HG02885 (cell line): ENCODE data around the gene THOC1.

Experiments
- ATAC-seq: cut with Tn5 transposase; IDR thresholded peaks from one replicate; pipeline ENCODE4 v1.9.1; 2021; ENCODE audit warnings: mild to moderate bottlenecking; ENCODE audit not compliant: unreplicated experiment, poor library complexity

The THOC1 gene

DNA sequence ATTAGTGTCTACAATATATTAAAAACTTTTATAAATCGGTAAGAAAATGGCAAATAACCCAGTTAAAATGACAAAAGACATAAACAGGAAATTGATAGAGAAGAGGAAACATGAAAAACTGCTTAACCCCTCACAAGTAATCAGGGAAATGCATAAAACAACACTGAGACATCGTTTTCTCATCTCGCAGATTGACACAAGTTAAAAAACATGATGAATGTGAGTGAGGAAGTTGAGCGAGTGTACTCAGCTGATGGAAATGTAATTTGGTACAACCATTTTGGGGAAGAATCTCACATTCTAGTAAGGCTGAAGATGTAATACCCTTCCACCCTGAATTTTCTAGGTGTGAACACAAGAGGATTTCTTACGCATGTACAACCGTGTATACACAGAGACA is 18.0 kb upstream of the THOC1 start:
- no peak for ATAC-seq

GRCh38 chr18:275486-275885 is 7.6 kb upstream of the THOC1 start:
- no peak for ATAC-seq

GRCh38 chr18:274313-274712 is 6.5 kb upstream of the THOC1 start:
- ATAC-seq: no peak

DNA sequence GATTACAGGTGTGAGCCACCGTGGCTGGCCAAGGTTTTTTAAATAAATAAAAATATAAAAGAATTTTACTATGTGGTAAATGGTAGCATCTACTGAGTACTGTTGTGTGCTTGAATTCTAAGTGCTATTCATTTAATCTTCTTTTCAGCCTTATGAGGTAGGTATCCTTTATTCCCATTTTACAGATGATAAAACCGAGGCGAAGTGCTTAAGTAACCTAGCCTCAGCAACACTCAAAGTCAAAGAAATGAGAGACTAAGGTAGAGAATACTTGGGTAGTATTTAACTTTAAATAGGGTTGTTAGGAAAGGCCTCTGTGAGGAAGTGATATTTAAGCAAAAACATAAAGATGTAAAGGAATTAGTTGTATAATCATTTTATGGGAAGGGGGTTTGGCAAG is 5.7 kb upstream of the THOC1 start:
- ATAC-seq: no peak

GRCh38 chr18:272650-273049 is 4.8 kb upstream of the THOC1 start:
- ATAC-seq: no peak

DNA sequence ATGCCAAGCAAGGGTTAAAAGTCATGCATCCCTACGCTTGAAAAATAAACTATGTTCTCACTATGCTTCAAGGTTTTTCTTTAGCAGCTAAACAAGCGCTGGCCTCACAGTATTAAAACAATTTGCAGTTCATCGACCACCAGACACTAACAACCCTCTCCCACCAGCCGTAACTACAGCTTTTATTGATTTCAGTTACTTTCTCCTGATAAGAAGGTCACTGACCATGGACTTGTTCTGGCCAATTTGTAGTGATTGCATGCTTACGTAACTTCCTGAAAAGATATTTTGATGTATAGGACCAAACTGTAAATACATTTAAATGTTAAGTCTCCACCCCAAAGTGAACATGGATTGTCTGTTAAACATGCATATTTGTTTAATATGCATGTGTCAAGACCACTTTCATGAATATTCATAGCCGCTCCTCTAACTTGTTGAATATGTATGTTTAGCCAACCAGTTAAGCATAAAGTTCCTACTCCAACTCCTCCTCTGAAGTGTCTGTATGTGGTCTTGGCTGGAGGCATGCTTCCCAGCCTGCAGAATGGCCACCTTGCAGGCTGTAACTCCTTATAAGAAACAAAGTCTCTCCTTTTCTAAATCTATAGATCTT is 1.7 kb upstream of the THOC1 start:
- no peak for ATAC-seq

DNA sequence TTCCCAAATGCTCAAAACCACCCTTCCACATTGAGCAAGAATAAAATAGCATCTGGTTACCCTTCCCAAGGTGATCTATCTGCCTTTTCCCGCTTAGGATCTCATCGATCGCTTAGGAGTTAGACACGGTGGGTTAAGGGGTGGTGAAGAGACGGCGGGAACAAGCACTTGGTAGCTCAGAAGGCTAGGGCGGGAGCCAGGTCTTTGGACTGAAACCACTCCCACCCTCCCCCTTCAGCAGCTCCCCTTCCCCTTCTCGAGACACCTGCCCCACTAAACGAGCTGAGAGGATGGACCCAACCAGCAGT is 513 bp downstream of the THOC1 start:
- peak; percentile 29 for ATAC-seq

GRCh38 chr18:261398-262073 is 6.3 kb downstream of the THOC1 start:
- ATAC-seq: no peak

- ATAC-seq: no peak
Observed at GRCh38 chr18:260547-260946, 7.3 kb downstream of the THOC1 start.

- no peak for ATAC-seq
Observed at GRCh38 chr18:255171-255570, 12.7 kb downstream of the THOC1 start.

DNA sequence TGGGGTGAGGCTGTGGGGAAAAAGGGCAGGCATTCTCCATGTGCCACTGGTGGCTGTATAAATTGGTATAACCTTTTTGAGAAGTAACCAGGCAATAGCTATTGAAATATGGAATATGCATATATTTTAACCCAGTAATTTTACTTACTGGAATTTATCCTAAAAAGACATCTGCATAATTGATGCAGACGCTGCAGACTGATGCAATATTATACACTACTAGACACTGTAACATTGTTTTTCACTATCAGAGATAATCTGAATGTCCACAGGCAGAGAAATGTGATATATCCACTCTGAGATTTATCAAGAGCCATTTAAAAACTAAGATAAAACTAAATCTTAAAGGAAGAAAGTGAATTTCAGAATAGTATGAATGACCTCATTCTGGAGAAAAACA is 14.7 kb downstream of the THOC1 start:
- no peak for ATAC-seq

- no peak for ATAC-seq
Observed at GRCh38 chr18:251572-251971, 16.3 kb downstream of the THOC1 start.

- no peak for ATAC-seq
Observed at GRCh38 chr18:250685-251084, 17.2 kb downstream of the THOC1 start.

DNA sequence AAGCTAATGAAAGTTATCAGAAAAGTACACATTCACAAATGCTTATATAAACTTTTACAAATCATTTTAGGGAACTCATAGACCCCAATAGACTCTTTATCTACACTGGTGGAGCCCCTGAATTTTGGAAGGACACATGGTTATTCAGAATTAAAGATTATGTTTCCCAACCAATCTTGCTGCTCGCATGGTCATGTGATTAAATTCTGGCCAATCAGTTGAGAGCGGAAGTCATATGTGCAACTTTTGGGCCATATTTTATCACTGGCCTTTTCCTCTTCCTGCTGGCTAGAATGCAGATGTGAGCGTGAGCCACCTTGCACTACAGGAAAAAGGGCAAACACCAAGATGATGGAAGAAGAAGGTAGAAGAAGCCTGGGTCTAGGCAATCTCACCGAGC is 19.8 kb downstream of the THOC1 start:
- no peak for ATAC-seq

DNA sequence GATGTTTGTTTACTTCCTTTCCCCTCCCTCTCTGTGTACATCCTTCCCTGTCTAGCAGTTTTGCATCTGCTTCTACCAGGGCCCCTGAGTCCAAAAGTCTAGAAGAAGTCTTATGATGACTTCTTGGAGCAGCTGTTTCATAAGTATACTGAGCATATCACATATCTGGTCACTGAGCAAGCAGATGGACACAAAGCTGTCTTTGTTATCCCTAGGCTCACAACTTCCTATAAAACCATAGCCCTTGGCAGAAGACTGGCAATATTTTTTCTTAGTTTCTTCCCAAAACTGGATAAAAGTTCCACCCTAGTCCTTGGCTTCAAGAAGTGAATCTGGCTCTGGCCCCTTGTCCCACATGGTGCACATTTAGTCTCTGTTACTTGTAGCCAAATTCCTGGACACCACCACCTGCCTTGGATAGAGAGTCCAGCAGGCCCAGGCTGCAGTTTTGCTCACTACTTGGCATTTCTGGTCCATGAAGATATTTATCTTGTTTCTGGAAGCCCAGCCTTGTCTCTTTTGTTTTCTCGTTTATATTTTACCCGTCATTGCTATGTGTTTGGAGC is 22.5 kb downstream of the THOC1 start:
- no peak for ATAC-seq

- ATAC-seq: no peak
Observed at GRCh38 chr18:240175-240574, 27.7 kb downstream of the THOC1 start.

- no peak for ATAC-seq
Observed at GRCh38 chr18:231563-231962, 36.3 kb downstream of the THOC1 start.

GRCh38 chr18:228586-228985 is 39.3 kb downstream of the THOC1 start:
- ATAC-seq: no peak

DNA sequence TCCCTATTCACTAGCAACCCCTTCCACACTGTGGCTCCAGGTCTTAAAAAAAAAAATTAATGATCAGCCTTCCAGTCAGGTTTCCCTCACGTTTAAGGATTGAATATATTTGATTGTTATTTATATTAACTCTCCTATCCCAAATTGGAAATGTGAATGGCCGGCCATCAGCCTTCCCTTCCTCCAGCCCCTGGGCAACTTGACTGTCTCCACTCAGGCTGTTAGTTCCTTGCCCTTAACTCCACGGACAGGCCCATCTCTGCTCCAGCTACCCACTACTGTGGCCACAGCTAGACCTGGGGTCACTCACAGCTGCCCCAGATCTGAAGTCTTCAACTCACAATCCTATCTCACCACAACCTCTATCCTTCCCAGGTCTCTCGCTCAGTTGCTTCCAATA is 39.9 kb downstream of the THOC1 start:
- no peak for ATAC-seq

DNA sequence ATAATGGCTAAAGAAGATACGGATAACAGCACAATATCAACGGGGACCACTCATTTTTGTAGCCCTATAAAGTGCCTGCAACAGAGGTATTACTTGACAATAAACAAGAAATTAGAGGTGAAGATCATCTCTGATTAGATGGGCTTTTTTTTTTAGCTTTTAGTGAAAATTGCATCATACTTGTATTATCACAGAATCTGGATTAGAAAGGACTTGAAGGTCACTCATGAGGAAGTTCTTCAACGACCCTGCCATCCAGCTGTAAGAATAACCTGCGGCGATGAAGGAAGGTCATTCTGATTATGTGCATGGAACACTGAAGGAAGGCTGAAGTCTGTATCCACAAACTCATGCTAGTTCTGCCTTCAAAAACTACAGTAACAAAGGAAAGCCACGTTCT is 40.5 kb downstream of the THOC1 start:
- ATAC-seq: no peak

DNA sequence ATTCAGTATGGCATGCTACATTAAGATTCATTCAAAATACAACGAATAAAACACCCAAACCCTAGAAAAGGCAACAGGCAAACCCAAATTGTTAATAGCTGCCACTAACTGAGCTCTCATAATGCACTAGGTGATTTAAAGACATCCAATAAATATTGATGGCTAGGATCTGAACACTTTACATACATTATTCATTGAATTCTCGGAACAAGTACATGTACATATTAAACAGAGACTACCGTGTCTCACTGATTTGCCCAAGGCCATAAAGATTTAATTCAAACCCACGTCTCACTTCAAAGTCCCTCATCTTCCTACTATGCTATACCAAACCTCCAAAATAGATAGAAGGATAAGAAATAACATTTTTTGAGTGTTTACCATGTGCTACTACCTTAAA is 42.1 kb downstream of the THOC1 start:
- ATAC-seq: no peak

- no peak for ATAC-seq
Observed at GRCh38 chr18:220708-221107, 47.1 kb downstream of the THOC1 start.
